Activated CD8-positive, alpha-beta memory T cell treated with anti-CD3 and anti-CD28 coated beads, Interleukin-2, amount 50 U/mL, for 24 hours (primary cell): Measurements from ENCODE around the gene PCBP3.

Experiments
- DNase-seq: peaks from one replicate; pipeline ENCODE4 v3.0.0-alpha.2; 2020; ENCODE audit errors: extremely low read depth

PCBP3 gene

GRCh38 chr21:45753445-45753844 is 109.9 kb downstream of the PCBP3 start:
- DNase-seq, result no peak

GRCh38 chr21:45756029-45756428 is 112.5 kb downstream of the PCBP3 start:
- DNase-seq, result no peak

- DNase-seq, result no peak
Measured at GRCh38 chr21:45756669-45757068, 113.1 kb downstream of the PCBP3 start.

- no peak for DNase-seq
Measured at GRCh38 chr21:45761704-45762103, 118.2 kb downstream of the PCBP3 start.

- DNase-seq, result no peak
Measured at GRCh38 chr21:45763074-45763473, 119.5 kb downstream of the PCBP3 start.

GRCh38 chr21:45763506-45763905 is 120.0 kb downstream of the PCBP3 start:
- no peak for DNase-seq

- no peak for DNase-seq
Measured at GRCh38 chr21:45764792-45765191, 121.3 kb downstream of the PCBP3 start.

GRCh38 chr21:45765375-45765774 is 121.8 kb downstream of the PCBP3 start:
- no peak for DNase-seq

GRCh38 chr21:45766055-45766454 is 122.5 kb downstream of the PCBP3 start:
- no peak for DNase-seq

- no peak for DNase-seq
Measured at GRCh38 chr21:45766501-45766900, 123.0 kb downstream of the PCBP3 start.

- no peak for DNase-seq
Measured at GRCh38 chr21:45767071-45768006, 123.8 kb downstream of the PCBP3 start.

GRCh38 chr21:45768011-45768739 is 124.7 kb downstream of the PCBP3 start:
- peak; percentile 26 for DNase-seq

- DNase-seq, result no peak
Measured at GRCh38 chr21:45768740-45769048, 125.2 kb downstream of the PCBP3 start.

- DNase-seq, result no peak
Measured at GRCh38 chr21:45769294-45769693, 125.8 kb downstream of the PCBP3 start.

GRCh38 chr21:45769896-45770295 is 126.4 kb downstream of the PCBP3 start:
- no peak for DNase-seq

GRCh38 chr21:45772180-45772579 is 128.7 kb downstream of the PCBP3 start:
- no peak for DNase-seq

GRCh38 chr21:45774291-45774690 is 130.8 kb downstream of the PCBP3 start:
- no peak for DNase-seq

GRCh38 chr21:45776971-45777370 is 133.4 kb downstream of the PCBP3 start:
- DNase-seq, result no peak

GRCh38 chr21:45778686-45779085 is 135.2 kb downstream of the PCBP3 start:
- no peak for DNase-seq

- DNase-seq, result no peak
Measured at GRCh38 chr21:45779226-45779625, 135.7 kb downstream of the PCBP3 start.

GRCh38 chr21:45780647-45781046 is 137.1 kb downstream of the PCBP3 start:
- no peak for DNase-seq

- DNase-seq, result no peak
Measured at GRCh38 chr21:45781741-45782140, 138.2 kb downstream of the PCBP3 start.

- no peak for DNase-seq
Measured at GRCh38 chr21:45786660-45787059, 143.1 kb downstream of the PCBP3 start.
